ENCODE measurements around the gene PPFIBP1. TPM values are rescaled to one million over a fixed set of nuclear protein-coding genes. Genes with fewer than 3 reads are reported as not detected.

PPFIBP1 gene
- total and polyA plus RNA-seq, 2 experiments from 2014 or later = 23.5 to 30.9 TPM

DNA sequence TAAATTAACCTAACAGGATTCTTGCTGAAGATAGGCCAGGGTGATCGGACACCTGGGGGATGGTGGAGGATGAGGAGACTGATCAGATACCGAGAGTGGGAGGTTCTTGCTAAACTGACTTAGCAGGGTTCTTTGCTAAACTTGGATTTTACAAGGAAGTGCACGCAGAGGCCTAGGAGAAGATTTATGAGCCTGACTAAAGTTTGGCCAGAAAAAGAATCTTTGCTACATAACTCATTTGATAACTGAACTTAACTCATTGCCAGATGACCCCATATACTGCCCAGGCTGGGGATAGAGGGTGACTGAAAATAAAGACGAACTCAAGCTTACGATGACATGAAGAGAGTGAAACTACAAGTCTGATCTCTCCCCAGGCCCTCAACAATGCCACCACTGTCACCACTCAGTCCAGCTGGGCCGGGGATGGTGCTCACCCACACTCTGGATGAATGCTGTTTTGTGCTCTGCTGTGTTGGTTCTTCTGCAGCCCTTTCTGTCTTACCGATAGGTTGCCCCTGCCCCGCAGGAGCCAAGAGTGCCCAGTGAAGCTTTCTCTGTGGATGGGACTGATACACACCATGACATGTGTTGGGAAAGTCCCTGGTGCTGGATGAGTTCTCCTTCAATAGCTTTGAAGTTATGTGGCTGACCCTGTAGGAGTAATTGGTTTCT, 29.0 kb downstream of the PPFIBP1 start:
- H3K4me1 ChIP-seq (ENCODE audit: low read depth) = peaks cover 8% of the 10 kb centered on the region
- no peaks in the 10 kb centered on the region for H3K27me3 ChIP-seq
- TF ChIP-seq, protein P1, sequence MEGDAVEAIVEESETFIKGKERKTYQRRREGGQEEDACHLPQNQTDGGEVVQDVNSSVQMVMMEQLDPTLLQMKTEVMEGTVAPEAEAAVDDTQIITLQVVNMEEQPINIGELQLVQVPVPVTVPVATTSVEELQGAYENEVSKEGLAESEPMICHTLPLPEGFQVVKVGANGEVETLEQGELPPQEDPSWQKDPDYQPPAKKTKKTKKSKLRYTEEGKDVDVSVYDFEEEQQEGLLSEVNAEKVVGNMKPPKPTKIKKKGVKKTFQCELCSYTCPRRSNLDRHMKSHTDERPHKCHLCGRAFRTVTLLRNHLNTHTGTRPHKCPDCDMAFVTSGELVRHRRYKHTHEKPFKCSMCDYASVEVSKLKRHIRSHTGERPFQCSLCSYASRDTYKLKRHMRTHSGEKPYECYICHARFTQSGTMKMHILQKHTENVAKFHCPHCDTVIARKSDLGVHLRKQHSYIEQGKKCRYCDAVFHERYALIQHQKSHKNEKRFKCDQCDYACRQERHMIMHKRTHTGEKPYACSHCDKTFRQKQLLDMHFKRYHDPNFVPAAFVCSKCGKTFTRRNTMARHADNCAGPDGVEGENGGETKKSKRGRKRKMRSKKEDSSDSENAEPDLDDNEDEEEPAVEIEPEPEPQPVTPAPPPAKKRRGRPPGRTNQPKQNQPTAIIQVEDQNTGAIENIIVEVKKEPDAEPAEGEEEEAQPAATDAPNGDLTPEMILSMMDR (IDR thresholded peaks at IDR 0.05; ENCODE audit: low read depth, low read length) = no peak
- H3K27ac ChIP-seq = no peak overlapping the region
- H3K36me3 ChIP-seq = no peaks in the 10 kb centered on the region
- no peak for DNase-seq (ENCODE audit: low read depth in 1 of 2, low spot score in 1 of 2)
- H3K9me3 ChIP-seq (ENCODE audit: low read depth) = no peaks in the 10 kb centered on the region
- H3K4me3 ChIP-seq = no peak overlapping the region

DNA sequence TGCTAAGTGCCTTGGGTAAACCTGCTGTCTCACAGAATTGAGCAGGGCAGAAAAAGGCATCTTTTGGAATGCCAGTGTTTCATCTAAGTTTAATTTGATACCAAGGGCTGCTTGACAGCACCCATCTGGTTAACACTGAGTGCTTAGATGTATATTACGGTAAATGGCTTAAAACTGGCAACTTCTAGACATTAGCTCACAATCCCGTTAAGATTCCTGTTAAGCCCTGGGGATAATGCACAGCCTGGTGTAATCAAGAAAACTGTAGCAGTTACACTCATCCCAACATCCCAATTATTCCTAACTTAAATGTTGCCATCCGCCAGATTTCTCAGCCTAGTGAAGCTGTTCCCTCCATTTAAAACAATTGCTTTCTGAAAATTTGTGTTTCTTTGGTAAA, 29.9 kb downstream of the PPFIBP1 start:
- Histone ChIP-seq H3K9me3 (ENCODE audit: low read depth) (no peaks in the 10 kb centered on the region), H3K4me1 (ENCODE audit: low read depth) (peaks cover 8% of the 10 kb centered on the region), H3K27me3 (no peaks in the 10 kb centered on the region), H3K4me3 (no peak overlapping the region), H3K27ac (no peak overlapping the region), H3K36me3 (no peaks in the 10 kb centered on the region)
- DNase-seq (ENCODE audit: low read depth in 1 of 2, low spot score in 1 of 2) = no peak
- TF ChIP-seq, protein P1 (IDR thresholded peaks at IDR 0.05; ENCODE audit: low read depth, low read length) = no peak

DNA sequence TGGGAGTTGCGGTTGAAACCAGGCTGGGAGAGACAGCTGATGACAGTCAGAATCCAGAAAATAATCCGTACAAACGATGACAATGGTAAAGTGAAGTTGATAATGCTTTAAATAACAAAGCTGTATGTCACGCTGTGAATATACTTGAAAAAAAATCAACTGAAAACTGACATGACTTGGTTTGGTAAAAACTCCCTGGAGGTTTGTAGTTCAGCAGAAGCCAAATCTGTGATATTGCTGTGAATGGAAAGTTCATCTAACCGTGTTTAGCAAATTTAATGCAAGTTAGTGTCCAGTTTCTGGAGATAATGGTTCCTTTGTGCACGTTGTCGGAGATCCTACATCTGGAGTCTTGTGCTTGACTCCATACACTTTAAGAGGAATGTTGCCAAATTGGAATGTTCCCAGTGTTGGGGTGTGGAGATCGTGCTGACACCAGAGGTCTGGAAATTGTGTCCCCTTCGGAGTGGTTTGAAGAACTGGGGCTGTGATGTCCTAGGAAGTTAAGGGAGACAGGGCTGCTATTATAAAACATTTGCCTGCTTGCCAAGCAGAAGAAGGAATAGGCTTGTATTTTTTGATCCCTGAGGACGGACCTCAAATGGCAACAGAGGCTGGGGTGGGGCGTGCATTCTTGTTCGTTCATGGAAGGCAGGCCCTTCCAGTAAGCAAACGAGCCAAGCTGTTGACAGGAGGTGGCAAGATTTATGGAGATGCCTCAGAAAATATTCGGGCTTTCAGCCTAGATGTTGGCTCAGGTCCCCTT, 30.6 kb downstream of the PPFIBP1 start:
- Histone ChIP-seq H3K4me1 (ENCODE audit: low read depth) (peaks cover 8% of the 10 kb centered on the region), H3K27ac (no peak overlapping the region), H3K4me3 (no peak overlapping the region), H3K27me3 (no peaks in the 10 kb centered on the region), H3K36me3 (no peaks in the 10 kb centered on the region), H3K9me3 (ENCODE audit: low read depth) (no peaks in the 10 kb centered on the region)
- TF ChIP-seq, protein P1 (IDR thresholded peaks at IDR 0.05; ENCODE audit: low read depth, low read length) = no peak
- DNase-seq (ENCODE audit: low read depth in 1 of 2, low spot score in 1 of 2) = peak in 1 of 2 donors; percentile 90

DNA sequence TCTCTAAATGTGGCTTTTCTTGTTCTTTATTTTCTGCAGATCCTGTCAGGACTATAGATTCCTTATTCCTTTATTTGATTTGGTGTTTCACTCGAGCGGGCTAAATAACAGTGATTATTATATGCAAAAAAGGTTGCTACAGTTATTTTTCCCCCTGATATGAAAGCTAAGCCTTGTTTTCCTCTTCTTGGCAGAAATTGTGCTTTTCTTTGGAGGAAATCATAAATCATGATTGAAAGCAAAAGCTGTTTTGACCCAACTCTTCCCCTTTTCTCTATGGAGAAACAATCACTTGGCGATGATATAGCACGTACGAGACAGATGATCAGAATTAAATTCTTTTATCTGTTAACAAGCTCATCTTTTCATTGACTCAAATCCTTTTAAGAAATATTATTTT, 31.4 kb downstream of the PPFIBP1 start:
- Histone ChIP-seq H3K4me3 (no peak overlapping the region), H3K4me1 (ENCODE audit: low read depth) (peaks cover 8% of the 10 kb centered on the region), H3K9me3 (ENCODE audit: low read depth) (no peaks in the 10 kb centered on the region), H3K36me3 (no peaks in the 10 kb centered on the region), H3K27ac (no peak overlapping the region), H3K27me3 (no peaks in the 10 kb centered on the region)
- DNase-seq (ENCODE audit: low read depth in 1 of 2, low spot score in 1 of 2) = no peak
- TF ChIP-seq, protein P1 (IDR thresholded peaks at IDR 0.05; ENCODE audit: low read depth, low read length) = no peak

DNA sequence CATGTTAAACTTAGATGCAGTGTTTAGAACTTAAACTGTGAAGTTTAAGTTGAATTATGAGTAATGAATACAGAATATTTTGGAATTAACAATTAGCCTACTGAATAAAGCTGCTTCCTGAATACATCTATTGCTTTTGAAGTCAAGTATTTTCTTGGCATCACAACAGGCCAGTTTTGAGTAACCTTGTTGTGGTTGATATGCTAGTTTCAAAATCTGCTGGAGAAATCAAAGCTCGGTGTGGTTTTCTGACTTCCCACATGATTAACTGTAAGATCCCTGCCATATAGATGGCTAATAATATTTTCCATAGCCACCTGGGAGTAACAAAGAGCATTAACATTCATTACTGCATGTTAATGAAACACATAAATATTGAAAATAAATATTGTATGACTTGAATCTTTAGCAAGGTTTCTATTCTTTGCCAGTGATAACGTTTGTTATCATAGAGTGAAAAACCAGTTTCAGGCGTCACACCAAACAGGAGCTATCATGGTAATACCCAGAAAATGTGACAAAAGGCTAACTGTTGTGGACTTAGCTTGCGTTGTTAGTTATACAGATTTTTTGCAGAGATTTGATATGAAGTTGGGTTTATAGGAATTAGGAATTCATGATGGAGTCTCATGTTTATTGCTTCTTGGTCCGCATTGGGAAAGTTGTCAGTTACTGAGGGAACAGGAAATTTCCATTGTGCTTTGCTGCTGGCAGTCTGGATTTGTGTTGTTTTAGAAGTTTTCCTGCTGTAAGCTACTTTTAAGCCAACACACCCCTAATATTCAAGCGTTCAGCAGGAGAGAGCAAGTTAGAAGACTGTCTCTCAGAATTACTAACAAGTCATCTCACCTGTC, 32.1 kb downstream of the PPFIBP1 start:
- H3K4me1 ChIP-seq (ENCODE audit: low read depth) = peaks cover 6% of the 10 kb centered on the region
- TF ChIP-seq, protein P1 (IDR thresholded peaks at IDR 0.05; ENCODE audit: low read depth, low read length) = no peak
- no peaks in the 10 kb centered on the region for H3K27me3 ChIP-seq
- H3K36me3 ChIP-seq = no peaks in the 10 kb centered on the region
- peak in 1 of 2 donors; percentile 54 for DNase-seq (ENCODE audit: low read depth in 1 of 2, low spot score in 1 of 2)
- H3K4me3 ChIP-seq = no peak overlapping the region
- H3K9me3 ChIP-seq (ENCODE audit: low read depth) = no peaks in the 10 kb centered on the region
- no peak overlapping the region for H3K27ac ChIP-seq

All from cardiac muscle cell (in vitro differentiated cells and primary cell).